Activated gamma-delta T cell (primary cell): ENCODE results near the gene DMPK.
"Not testable (repeated sequence)": the region's sequence is repeated elsewhere in the genome, so short reads cannot be mapped to it uniquely, and the experiment has no call there.

Experiments
- DNase-seq: peaks from one replicate; lab custom pipeline; 2025; lab: John Stamatoyannopoulos, UW

DMPK gene

DNA sequence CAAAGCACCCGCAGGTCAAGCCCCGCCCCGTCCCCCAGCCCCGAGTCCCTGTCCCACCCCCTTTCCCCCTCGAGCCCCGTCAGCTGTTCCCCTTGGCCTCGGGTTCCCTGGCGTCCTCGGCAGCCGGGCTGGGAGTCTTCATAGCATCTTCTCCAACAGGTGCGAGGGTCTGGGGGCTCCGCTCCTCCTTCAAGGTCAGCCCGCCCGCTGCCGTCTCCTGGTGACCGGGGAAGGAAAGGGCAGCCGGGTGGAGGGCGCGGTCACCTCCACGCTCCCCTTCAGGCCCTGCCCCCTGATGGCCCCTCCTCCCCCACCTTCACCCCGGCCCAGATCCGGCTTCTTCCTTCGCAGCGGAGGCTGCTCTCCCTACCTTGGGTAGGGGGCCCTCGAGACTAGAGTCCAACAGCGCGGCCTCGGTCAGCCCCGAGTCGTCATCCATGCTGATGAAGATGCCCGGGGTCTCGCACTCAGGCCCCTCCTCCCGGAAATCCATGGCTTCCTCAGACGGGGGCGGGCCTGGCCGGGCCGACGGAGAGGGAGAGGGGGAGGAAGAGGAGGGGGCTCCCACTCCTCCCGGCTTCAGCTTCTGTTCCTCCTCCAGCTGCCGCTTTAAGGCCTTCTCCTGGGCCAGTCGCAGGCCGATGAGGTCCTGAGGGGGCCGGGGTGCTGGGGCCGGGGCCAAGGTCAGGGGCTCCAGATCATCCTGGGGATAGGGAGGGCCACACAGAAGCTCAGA lies 33.4 kb upstream of the DMPK start:
- DNase-seq, result no peak

DNA sequence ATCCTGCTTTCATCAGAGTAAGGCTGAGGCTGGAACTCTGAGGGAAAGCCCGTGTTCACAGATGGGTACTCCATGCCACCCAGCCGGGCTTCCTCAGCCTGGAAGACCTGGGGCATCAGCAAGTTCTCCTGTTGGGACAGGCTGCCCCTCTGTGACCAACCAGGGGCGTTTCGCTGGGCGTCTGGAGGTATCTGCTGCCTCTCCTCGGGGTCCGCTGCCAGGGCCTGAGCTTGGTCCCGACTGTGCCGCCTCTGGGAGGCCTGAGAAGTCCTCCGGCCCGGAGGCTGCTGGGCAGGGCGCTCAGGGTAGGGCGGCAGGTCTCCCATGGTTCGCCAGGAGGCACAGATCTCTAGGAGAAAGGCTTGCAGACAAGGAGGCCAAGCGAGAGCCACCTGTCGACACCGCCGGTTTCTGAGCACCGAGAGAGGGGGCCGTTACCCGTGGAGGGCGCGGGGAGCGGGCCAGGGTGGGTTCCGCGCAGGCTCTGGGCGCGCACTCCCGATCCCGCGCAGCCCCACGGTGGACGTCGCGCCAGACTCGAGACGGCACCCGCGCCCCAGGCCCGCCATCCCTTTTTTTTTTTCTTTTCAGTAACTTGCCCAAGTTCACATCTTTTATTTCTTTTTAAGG lies 32.7 kb upstream of the DMPK start, which contains the start of gene RSPH6A:
Gene RSPH6A (minus strand): TSS at position 458 of the 630 bp plus-strand sequence. CDS start 132 bp downstream, at position 326.
- DNase-seq, result no peak

DNA sequence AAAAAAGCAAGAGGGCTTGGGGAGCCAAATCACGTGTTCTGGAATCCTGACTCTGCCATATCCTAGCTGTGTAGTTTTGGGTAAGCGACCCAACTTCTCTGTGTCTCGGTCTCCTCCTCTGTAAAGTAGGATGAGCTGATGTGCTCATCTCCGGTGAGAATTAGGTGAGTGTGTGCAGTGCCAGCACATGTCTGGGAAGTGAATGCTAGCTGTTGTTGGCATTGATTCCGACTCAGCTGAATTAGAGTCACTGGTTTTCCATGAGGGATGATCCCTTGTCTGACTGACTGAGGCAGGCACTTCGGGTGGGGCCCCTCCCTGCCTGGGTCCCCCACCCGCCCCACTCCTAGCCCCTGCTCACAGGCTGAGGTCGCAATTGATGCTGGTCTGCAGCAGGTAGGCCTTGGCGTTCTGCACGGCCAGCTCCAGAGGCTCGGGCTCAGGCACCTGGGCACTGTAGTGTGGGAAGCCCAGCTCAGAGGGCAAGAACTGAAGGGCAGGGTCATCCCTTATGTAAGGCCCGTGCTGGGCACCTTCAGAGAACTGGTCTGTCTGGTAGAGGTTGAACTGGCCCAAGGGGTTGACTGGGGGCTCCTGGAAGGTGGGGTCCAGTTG lies 32.0 kb upstream of the DMPK start:
- no peak for DNase-seq

DNA sequence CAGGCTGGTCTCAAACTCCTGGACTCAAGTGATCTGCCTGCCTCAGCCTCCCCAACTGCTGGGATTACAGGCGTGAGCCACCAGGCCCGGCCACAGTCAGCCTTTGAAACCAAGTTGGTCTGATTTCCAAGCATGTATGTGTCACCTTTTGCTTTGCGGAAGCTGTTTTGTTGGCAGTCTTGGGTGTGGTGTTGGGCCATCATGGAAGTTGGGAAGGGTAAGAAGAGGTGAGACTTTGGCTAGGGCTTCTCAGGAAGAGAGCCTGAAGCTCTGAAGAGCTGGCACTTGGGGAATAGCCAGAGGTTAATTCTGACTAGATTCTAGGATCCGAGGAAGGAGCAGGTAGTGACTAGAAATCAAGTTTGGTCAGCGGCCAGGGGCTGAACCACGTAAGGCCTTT lies 30.0 kb upstream of the DMPK start:
- no peak for DNase-seq

DNA sequence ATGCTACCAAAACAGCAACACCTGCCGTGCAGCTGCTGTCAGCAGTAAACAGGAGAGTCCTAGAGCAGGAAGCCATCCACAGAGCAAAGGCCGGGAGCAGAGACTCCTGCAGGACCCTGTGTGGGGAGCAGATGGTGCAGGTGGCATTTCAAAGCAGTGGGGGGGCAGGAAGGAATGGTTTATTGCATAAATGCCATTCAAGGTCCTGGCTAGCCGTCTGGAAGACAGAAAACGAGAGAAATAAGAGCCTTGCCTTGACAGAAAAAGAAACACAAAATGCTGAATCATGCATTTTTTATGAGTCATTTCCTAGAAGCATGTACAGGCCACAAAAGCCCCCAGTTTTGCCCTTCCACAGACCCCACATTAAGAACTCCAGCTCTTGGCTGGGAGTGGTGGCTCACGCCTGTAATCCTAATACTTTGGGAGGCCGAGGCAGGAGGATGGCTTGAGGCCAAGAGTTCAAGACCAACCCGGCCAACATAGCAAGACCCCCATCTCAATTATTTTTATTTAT lies 27.4 kb upstream of the DMPK start:
- DNase-seq, result no peak

DNA sequence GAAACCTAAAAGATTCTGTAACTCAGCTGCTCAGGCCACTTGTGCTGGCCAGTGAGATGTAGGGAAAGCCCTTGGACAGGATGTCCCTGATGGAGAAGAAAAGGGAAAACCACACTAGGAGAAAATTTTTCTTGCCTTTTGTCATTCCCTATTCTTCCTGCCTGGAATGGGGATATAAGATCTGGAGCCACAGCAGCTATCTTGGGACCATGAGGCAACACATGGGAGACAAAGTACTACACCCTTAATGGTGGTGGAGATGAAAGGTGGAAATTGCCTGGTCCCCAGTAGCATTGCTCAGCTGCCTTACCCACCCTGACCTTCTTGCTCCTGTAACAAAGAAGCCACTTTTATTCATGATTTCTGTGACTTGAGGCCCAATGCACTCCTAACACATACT lies 23.4 kb upstream of the DMPK start:
- no peak for DNase-seq

DNA sequence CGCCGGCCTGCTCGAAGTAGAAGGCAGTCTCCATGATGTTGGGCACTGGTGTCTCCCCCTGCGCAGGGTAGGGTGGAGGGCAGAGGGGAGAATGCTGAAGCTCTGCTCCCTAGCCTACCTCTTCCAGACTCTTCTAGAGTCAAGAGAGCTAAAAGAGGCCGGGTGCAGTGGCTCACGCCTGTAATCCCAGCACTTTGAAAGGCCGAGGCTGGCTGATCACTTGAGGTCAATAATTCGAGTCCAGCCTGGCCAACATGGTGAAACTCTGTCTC lies 22.6 kb upstream of the DMPK start:
- DNase-seq, result no peak

DNA sequence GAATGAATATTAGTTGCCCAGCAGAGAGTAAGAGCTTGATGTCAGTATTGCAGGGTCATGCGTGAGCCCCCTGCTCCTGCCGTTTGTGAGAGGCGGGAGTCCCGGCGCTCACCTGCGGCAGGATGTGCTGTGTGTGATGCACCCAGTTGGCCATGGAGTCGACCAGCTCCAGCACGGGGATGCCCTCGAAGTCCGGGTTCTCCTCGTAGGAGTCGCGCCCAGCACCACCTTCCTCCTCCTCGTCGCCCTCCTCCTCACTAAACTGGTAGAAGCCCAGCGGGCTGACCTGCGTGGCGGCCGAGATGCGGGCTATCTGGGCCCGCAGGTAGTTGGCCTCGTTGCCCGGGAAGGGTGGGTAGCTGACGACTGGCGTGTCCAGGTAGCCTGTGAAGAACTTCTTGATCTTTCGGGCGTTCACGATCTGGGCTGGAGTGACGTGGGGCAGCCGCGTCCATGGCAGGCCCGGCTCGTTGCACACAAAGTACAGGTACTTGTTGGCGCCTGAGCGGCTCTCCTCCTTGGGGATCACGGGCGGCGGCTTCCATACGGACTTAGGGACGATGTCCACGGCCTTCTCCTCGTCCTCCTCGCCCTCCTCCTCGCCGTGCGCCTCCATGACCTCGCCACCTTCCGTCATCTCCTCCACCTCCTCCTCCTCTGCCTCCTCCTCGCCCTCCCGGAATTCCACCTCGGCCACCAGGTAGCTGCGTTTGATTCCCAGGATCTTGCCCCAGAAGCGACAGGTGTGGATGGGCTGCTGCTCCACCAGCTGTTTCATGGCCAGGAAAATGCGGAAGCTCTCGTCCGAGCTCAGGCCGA lies 22.1 kb upstream of the DMPK start:
- no peak for DNase-seq

DNA sequence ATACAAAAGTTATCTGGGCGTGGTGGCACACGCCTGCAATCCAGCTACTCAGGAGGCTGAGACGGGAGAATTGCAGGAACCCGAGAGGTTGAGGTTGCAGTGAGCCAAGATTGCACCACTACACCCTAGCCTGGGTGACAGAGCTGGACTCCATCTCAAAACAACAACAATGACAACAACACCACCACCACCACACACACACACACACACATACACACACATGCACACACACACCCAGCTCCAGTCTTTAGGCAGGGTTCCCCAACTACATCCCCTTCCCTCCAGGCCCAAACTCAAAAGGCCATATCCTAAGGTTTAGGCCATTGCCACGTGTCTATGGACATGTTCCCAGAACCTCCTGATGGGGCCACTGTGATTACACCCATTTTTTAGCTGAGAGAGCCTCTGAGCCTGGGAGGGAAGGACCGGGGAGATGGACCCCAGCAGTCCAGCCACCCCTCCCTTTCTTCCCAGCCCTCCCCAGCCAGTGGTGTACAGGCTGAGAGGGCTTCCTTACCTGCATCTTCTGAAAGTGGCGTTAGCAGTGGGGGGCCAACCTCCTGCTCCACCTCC lies 19.4 kb upstream of the DMPK start:
- no peak for DNase-seq

DNA sequence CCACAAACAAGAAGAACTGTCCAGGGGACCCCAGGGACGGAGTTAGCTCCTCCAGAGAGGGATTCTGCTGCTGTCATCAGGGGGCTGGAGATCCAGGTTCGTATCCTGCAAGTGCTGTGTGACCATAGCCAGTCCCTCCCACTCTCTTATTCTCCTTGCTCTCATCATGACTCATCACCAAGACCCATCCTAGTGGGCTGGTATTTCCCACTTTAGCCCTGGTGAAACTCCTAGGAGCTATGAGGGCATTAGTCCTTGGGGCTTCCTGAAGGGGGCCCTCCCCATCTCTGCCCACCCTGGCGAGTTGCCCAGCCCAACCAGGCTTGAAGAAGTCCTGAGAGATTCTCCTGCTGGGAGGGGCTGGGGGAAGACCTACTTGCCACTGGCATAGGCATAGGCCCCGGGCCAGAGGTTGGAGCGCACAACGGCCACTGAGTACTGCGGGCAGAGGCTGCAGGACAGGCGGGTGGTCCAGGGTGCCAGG lies 17.8 kb upstream of the DMPK start:
- DNase-seq, result no peak

DNA sequence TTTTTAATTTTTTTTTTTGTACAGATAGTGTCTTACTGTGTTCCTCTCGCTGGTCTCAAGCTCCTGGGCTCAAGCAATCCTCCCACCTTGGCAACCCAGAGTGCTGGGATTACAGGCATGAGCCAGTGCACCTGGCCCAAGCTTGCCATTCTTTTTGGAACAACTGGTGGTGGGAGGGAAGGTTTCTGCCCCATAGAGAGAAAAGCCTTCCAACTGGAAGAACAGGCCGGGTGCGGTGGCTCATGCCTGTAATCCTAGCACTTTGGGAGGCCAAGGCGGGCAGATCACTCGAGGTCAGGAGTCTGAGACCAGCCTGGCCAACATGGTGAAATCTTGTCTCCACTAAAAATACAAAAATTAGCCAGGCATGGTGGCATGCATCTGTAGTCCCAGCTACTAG lies 17.3 kb upstream of the DMPK start:
- DNase-seq, result not testable (repeated sequence)

DNA sequence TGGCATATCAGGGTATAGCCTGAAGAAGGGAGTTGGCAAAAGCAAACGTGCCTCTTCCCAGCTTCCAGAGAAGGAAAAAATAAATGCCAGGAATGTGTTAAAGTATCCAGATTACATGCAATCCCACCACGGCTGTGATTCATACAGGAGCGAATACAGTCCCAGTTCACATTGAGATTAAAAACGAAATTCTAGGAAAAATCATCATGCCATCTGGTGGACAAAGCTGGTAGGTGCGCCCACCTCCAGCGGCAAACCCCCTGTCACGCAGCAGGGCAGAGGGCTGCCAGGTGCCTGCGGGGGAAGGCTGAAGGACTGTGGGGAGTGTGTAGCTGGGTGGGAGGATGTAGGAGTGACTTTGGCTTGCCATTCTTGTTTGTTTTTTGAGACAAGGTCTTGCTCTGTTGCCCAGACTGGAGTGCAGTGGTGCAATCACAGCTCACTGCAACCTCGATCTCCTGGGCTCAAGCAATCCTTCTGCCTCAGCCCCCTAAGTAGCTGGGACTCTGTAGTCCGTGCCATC lies 16.8 kb upstream of the DMPK start:
- no peak for DNase-seq

DNA sequence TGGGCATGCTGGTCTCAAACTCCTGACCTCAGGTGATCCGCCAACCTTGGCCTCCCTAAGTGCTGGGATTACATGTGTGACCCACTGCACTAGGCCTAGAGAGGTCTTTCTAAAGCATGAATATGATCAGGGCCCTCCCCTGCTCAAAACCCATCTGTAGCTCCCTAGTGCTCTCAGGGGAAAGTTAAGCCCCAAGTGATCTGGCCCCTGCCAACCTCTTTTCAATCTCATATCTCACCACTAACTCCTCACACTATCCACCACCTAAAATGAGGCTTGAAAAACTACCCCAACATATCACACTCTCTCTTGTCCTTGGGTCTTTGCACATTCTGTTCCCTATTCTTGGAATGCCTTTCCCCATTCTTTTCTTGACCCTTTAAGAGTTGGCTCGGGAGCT lies 12.3 kb upstream of the DMPK start:
- no peak for DNase-seq

DNA sequence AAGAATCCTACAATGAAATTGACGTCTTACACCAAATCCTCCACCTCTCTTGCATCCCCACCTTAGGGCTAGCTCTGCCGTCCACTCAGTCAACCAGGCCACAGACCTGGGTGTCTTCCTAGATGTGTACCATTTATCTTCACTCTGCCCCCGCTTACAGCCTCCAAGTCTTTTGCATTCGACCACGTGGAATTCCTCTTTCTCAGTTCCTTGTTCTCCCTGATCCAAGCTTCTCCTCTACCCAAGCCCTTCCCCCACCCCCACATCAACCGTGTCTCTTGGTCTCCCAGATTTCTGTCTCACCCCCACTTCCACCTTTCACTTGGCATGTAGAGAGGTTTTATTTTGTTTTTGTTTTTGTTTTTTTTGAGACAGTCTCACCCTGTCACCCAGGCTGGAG lies 11.6 kb upstream of the DMPK start:
- DNase-seq, result no peak

DNA sequence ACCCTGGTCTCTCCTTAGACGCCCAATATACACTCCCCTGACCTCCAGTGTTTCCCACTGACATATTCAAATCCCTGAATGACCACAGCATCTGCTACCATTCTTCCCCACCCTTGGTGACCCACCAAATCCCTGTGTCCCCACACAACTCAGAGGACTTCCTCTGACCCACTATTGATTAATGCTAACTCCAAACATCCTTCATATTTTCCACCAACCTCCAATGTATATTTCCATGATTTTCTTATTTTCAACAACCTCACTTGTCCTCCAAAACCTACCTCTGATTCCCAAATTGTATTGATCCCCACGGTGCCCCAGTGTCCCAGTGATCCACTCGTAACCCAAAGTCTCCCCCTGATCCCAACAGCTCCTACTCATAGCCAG lies 10.9 kb upstream of the DMPK start:
- no peak for DNase-seq

DNA sequence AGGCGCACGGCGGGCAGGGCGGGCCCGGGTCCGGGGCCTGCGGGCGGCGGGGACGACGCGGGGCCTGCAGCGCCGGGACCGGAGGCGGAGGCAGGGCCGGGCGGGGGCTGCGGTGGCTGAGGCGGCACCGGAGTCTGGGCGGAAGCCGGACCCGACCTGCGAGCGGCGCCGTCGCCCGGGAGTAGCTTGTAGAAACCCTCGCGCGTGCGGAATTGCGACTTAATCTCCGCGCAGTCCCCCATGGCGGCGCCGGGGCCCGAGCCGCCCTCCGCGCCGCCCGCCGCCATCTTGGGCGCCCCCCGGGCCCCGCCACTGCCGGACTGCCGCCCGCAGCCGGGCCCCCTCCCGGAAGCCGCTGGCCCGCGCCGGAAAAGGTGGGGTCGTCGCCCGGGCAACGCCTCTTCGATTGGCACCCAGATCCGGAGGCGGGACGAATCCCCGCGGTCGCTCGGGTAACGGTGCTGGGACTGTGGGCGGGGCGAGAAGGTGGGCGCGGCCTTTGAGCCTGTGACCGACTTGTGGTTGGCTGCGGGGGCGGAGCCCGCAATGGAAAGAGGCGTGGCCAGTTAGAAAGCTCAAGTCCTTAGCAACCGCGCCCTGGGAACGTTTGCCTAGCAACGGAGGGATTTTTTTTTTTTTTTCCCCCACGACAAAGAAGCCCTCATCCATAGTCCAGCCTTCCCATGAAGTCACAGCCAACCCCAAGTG lies 10.3 kb upstream of the DMPK start, which contains the start of gene DMWD:
Gene DMWD (minus strand): TSS at position 376 of the 708 bp plus-strand sequence. CDS start 89 bp downstream, at position 287.
- DNase-seq, result peak; percentile 99

DNA sequence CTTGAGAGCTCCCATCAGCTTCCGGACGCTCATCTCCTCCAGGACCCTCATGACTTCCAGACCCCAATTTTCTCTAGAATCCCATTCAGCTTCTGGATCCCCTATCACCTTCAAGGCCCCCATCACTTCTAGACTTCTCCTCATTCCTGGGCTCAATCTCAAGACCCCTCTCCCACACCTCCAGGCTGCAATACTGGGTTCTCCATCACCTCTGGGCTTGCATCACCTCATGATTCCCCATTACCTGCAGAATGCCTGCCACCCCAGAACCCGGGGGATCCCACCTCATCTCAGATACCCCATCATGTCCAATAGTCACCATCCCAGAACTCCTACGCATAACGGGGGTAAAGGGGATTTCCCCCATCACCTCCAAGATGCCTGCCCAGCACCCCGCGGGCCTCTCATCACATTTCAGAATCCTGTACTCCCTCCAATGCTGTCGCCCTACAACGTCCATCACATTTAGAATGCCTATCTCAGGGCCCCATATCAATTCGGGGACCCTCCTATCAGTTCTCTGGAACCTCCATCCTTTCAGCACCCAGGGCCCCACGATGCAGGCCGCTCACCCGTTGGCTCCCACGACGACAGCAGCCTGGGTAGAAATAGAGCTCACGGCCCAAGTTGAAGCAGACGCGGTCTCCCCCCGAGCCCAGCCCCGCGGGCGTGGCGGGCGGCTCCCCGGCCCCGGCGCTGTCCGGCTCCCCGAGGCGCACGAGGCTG lies 9.6 kb upstream of the DMPK start:
- no peak for DNase-seq

DNA sequence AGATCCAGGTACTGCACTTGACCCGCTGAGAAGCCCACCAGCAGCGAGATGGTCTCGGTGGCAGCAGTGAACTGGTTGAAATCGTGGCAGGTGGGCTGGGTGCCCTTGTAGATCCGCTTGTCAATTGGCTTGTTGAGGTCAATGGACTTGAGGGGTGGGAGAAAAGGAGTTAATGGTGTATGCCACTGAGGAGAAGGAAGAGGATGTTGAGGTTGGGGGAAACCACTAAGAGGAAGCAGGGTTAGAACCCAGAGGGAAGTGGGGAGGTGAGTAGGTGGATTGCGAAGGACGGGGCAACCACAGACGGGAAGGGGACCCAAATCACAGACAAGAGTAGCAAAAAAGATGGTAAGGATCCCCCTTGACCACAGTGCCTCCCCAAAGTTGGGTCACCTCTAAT lies 8.7 kb upstream of the DMPK start:
- no peak for DNase-seq

DNA sequence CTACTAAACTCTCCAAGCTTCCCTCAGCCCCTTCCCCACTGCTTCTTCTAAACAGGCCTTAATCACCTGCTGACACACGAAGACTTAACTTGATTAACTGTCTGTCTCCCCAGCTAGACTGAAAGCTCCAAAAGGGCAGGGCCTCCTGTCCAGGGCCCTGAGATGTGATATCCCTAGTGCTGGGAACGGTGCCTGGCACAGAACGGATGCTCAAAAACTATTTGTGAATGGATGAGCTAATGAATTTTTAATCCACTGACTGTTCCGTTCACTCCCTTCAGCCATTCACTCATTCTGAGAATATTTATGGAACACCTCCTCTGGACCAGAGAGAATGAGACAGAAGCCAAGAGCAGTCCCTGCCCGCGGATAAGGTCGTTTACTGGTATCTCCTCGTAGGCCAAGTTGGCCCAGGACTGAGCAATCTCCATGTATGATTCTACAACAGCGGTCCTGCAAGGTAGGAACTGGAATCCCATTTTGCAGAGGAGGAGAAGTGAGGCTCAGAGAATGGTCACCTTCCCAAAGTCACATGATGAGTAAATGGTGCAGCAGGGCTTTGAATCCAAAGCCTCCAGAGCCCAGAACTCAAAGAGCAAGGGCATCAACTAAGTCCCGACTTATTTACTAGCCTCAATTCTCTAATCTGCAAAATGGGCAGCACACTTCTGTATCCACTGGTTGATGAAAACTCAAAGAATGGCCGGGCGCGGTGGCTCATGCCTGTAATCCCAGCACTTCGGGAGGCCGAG lies 6.9 kb upstream of the DMPK start:
- no peak for DNase-seq

DNA sequence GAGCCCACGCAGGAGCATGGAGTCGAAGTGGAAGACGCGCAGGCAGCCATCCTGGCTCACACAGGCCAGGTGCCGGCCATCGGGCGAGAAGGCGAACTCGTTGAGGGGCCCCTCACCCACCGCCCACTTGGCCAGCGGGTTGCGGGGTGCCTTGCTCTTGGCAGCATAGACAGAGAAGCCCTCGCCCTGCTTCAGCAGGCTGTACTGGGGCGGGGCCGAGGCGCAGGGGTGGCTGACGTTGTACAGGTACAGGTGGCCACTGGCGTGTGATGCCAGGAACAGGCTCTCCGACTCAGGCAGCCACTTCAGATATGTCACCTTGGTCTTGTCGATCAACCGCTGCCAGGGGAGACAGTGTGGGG lies 4.2 kb upstream of the DMPK start:
- DNase-seq, result no peak
